K562 (cell line): ENCODE measurements around the gene DND1. TPM values are rescaled to one million over a fixed set of nuclear protein-coding genes. Genes with fewer than 3 reads are reported as not detected.

Experiments
- ATAC-seq: fragments of 200-7000 bp; cut with Tn5 transposase; 3 replicates; pipeline ENCODE4 v1.9.1; 2020; ENCODE audit warnings: moderate library complexity
- BruUV-seq: library from RNA; stranded (reverse); fragments of 400-500 nt; replicated peaks from 2 replicates; lab custom pipeline; 2021; lab: Mats Ljungman, UMichigan
- CTCF ChIA-PET: fragments of 300-600 bp; formaldehyde crosslinking; extraction: SDS; loops from one replicate; lab custom pipeline; 2021; ENCODE audit warnings: low intra/inter-chr PET ratio; lab: Yijun Ruan, JAX
- POLR2A ChIA-PET: fragments of 300-600, 350-650 bp; sonication (Branson Sonifier 250); formaldehyde crosslinking; extraction: SDS; loops from one replicate; lab custom pipeline; 2021; ENCODE audit warnings: antibody characterized with exemption, inconsistent platforms; lab: Yijun Ruan, JAX
- DNase-seq, 4 experiments: peaks; one replicate each; pipeline versions ENCODE4 v3.0.0 to v3.0.0-alpha.2; 2011 to 2018; ENCODE audit warnings: low spot score in 3 of 4, mixed read lengths in 3 of 4; ENCODE audit errors: extremely low read depth in 1 of 4
- FAIRE-seq: peaks from 2 replicates; lab custom pipeline; 2011; peaks lifted over from hg19 to GRCh38; lab: Jason Lieb, UNC
- H2AFZ ChIP-seq: 2 replicates; pipeline ENCODE4 v1.6.0; 2011; ENCODE audit warnings: low read depth, low read length, control low read depth, inconsistent platforms
- H3K27ac ChIP-seq: fragments of 200-600 bp; 3 replicates; pipeline ENCODE4 v1.8.0; 2011; ENCODE audit warnings: low read depth, mild to moderate bottlenecking, control low read depth, inconsistent platforms, low read length, moderate library complexity, mixed read lengths; ENCODE audit errors: extremely low read depth
- H3K27me3 ChIP-seq, 2 experiments: fragments of 300-600 bp in 1 of 2; 2 replicates in 1 of 2; 3 replicates in 1 of 2; pipeline versions ENCODE4 v1.6.0 to v1.8.0; 2011; ENCODE audit warnings: inconsistent platforms in 2 of 2, low read length in 2 of 2, mild to moderate bottlenecking in 1 of 2, mixed read lengths in 1 of 2, moderate library complexity in 1 of 2; ENCODE audit not compliant: control insufficient read depth in 2 of 2, insufficient read depth in 2 of 2
- H3K36me3 ChIP-seq: fragments of 300-600 bp; 3 replicates; pipeline ENCODE4 v1.8.0; 2011; ENCODE audit warnings: mild to moderate bottlenecking, low read length, inconsistent platforms; ENCODE audit not compliant: control insufficient read depth, insufficient read depth
- H3K4me1 ChIP-seq, 2 experiments: fragments of 200-600 bp in 1 of 2; replicated peaks in 1 of 2; 2 replicates in 1 of 2; 3 replicates in 1 of 2; pipeline versions ENCODE4 v1.5.1 to v1.8.0; 2011; ENCODE audit warnings: inconsistent platforms in 2 of 2, low read length in 2 of 2, mild to moderate bottlenecking in 1 of 2, mixed read lengths in 1 of 2, moderate library complexity in 1 of 2; ENCODE audit not compliant: control insufficient read depth in 2 of 2, insufficient read depth in 2 of 2
- H3K4me2 ChIP-seq: 2 replicates; pipeline ENCODE4 v1.6.1; 2011; ENCODE audit warnings: low read length, control low read depth, inconsistent platforms, mixed read lengths; ENCODE audit not compliant: insufficient read depth
- H3K4me3 ChIP-seq: fragments of 200-600 bp; sonication (generic), shearing (Covaris generic); 2 replicates; pipeline ENCODE4 v1.5.1; 2016; ENCODE audit warnings: control low read depth, inconsistent platforms
- H3K79me2 ChIP-seq: fragments of 200-600 bp; 3 replicates; pipeline ENCODE4 v1.8.0; 2011; ENCODE audit warnings: low read length, inconsistent platforms; ENCODE audit not compliant: control insufficient read depth, insufficient read depth
- H3K9ac ChIP-seq, 2 experiments: 2 replicates each; pipeline versions ENCODE4 v1.6.0 to v1.6.1; 2011; ENCODE audit warnings: low read depth in 2 of 2, low read length in 2 of 2, control low read depth in 1 of 2, inconsistent platforms in 1 of 2, mild to moderate bottlenecking in 1 of 2, mixed read lengths in 1 of 2; ENCODE audit not compliant: insufficient read depth in 1 of 2
- H3K9me1 ChIP-seq: one replicate; pipeline ENCODE4 v1.6.0; 2011; ENCODE audit warnings: inconsistent platforms, mild to moderate bottlenecking, low read length, moderate library complexity; ENCODE audit not compliant: control insufficient read depth, insufficient read depth
- H3K9me3 ChIP-seq: replicated peaks from 2 replicates; pipeline ENCODE4 v1.5.1; 2011; ENCODE audit warnings: low read depth, low read length, inconsistent platforms; ENCODE audit not compliant: control insufficient read depth, insufficient read depth
- H4K20me1 ChIP-seq: replicated peaks from 2 replicates; pipeline ENCODE4 v1.6.1; 2011; ENCODE audit warnings: low read length, inconsistent platforms, mixed read lengths; ENCODE audit not compliant: control insufficient read depth, insufficient read depth
- FOXK1 ChIP-seq: sonication (generic); formaldehyde crosslinking; IDR thresholded peaks from 2 replicates; pipeline ENCODE4 v1.8.0; 2022; ENCODE audit warnings: missing genetic modification reagents, mild to moderate bottlenecking, borderline replicate concordance
- MBD2 ChIP-seq: sonication (generic); IDR thresholded peaks from 2 replicates; pipeline ENCODE4 v1.6.1; 2016; ENCODE audit warnings: low read depth, borderline replicate concordance
- TAF7 ChIP-seq: fragments of 450-650 bp; IDR thresholded peaks from 2 replicates; pipeline ENCODE4 v1.6.1; 2016; ENCODE audit warnings: missing genetic modification characterization, missing compliant biosample characterization
- WGBS: fragments of 100-300 bp; shearing (Covaris generic); methylation state at CpG from one replicate; pipeline ENCODE4 v1.1.6; 2016; ENCODE audit warnings: low coverage, mixed read lengths; ENCODE audit not compliant: insufficient coverage; ENCODE audit errors: missing lambda C conversion rate; 5-methylcytosine and 5-hydroxymethylcytosine counted together
- in situ Hi-C: fragments of 300-500 bp; cut with MboI; formaldehyde crosslinking; loops from 4 replicates; pipeline ENCODE4 v1.15.0; 2018; ENCODE audit warnings: inconsistent platforms, mixed read lengths
- intact Hi-C: fragments of 100-400 bp; cut with micrococcal nuclease; formaldehyde crosslinking; loops from 2 replicates; pipeline ENCODE4 v1.14.2; 2022
- polyA plus RNA-seq, 8 experiments: library from polyadenylated mRNA; depleted of rRNA in 4 of 8; stranded (reverse) in 5 of 8; unstranded in 3 of 8; fragments of >200 nt; fragmentation: Nextera tagmentation in 2 of 8; fragmentation: Illumina TruSeq in 1 of 8; extraction: Ambion mirVana in 2 of 8; extraction: Trizol in 1 of 8; gene quantifications; 2 replicates each; pipeline versions ENCODE4 v1.2.1 to v1.2.3, GENCODE V29; 2011 to 2014; ENCODE audit warnings: inconsistent platforms in 1 of 8, missing spikeins in 1 of 8
- total RNA-seq, 7 experiments: library from RNA; depleted of rRNA in 6 of 7; stranded (reverse); fragments of >200 nt in 6 of 7; fragmentation: Illumina TruSeq in 2 of 7; extraction: Trizol in 2 of 7; gene quantifications; 2 replicates each; pipeline versions ENCODE4 v1.2.1 to v1.2.3, GENCODE V29; 2011 to 2021; ENCODE audit warnings: low replicate concordance in 1 of 7
- TF ChIP-seq, protein P1 (sequence below): fragments of 450-650 bp; IDR thresholded peaks from 2 replicates; pipeline ENCODE4 v1.6.1; 2016; ENCODE audit warnings: missing biosample characterization, missing genetic modification characterization
- TF ChIP-seq, protein P2 (sequence below): sonication (generic); formaldehyde crosslinking; IDR thresholded peaks from 2 replicates; pipeline ENCODE4 v1.8.1; 2023; ENCODE audit warnings: missing genetic modification reagents, mild to moderate bottlenecking, borderline replicate concordance
- TF ChIP-seq, protein P3 (sequence below), 2 experiments: fragments of 450-650 bp; conservative IDR thresholded peaks; 2 replicates each; pipeline ENCODE4 v1.6.1; 2017; ENCODE audit warnings: mild to moderate bottlenecking in 2 of 2, moderate library complexity in 2 of 2
- TF ChIP-seq, protein P4 (sequence below): sonication (generic); formaldehyde crosslinking; IDR thresholded peaks from 2 replicates; pipeline ENCODE4 v1.8.1; 2023; ENCODE audit warnings: mild to moderate bottlenecking, missing genetic modification reagents
- TF ChIP-seq, protein P5 (sequence below): sonication (generic); formaldehyde crosslinking; IDR thresholded peaks from 2 replicates; pipeline ENCODE4 v1.9.0; 2022; ENCODE audit warnings: mild to moderate bottlenecking, missing genetic modification reagents

The DND1 gene
- total and polyA plus RNA-seq, 9 of the 15 experiments (the other 6 are each of a cell fraction or from before 2014, with no cell fraction given), result 0.37 to 2.0 (median 0.90) TPM; not detected in 3

DNA sequence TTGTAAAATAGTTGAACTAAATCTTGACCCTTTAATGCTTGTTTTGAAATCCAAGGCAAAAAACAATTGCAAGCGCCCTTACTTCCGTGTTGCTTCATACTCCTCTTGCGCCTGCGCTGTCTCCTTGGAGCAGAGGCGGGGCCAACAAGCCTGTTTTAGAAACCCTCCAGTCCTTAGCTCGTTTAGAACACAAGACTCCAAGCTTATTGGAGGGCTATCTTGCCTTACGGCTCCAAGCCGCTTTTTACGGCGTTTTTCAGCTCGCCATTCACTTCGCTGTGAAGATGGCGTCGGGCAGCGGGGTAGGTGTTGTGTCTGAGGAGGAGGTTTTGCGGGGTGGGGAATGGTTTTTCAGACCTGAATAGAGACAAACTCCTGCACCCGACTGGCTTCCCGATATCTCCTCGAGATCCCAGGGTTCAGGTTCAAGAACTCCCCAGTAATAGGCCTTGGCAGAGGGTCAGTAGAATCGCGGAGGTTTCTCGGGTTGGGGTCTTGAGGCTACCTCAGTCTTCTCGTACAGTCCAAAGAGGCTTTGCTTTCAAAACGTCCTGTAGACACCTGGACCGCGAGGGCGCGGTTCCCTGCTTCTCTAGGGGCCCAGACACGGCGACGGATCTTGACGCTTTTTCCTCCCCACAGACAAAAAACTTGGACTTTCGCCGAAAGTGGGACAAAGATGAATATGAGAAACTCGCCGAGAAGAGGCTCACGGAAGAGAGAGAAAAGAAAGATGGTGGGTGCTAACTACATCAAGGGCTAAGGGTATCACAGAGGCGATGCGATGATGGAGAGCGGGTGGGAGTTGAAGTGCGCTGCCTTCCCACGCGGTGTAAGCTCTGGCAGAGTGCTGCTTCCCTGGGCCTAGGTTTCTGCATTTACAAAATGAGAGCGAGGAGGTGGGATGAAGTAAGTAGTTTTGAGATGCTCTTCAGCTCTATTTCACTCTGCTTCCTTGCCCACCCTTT is 27.1 kb upstream of the DND1 start, which contains the start of gene ZMAT2:
ZMAT2 (plus strand) TSS at position 271 of the 968 bp plus-strand sequence; CDS start at position 285, 14 bp downstream.
- ATAC-seq (peak; percentile 99), DNase-seq (peak; percentile 94 to 97 (median 94)), FAIRE-seq (peak; percentile 100)
- H3K4me3 ChIP-seq, result peak within 1 kb of the TSS; percentile 87
- H3K36me3 ChIP-seq, result peaks cover 89% of the 10 kb centered on the region
- ChIA-PET CTCF (no interaction called here), POLR2A (interaction anchor here (0.6 to 3.6 kb wide), 15 partner anchors 8 to 294 kb away, joined by 3 to 34 read pairs (median 4); partner anchors contain the start of genes HARS1, HARS2, IK and NDUFA2)
- in situ Hi-C loops (no loop called here), intact Hi-C loops (no loop called here)
- H4K20me1 ChIP-seq, result 0 out of 2 replicates have a peak, but pooled peaks cover 4% of the 10 kb centered on the region
- peak within 1 kb of the TSS; percentile 89 for H2AFZ ChIP-seq
- H3K4me1 ChIP-seq, result peaks cover 0 to 8% of the 10 kb centered on the region in 2 experiments; a peak in 2 of 5 replicates
- peak within 1 kb of the TSS; percentile 99 for H3K4me2 ChIP-seq
- no peaks in the 10 kb centered on the region for H3K9me1 ChIP-seq
- TSS peak; percentile 58 for BruUV-seq
- no peaks in the 10 kb centered on the region for H3K9me3 ChIP-seq
- under 1% methylated on average over 43 of the region's 44 CpGs for WGBS
- H3K9ac ChIP-seq, result peak within 1 kb of the TSS; percentile 92 to 95
- peaks cover 19% of the 10 kb centered on the region for H3K79me2 ChIP-seq
- H3K27me3 ChIP-seq, result no peaks in the 10 kb centered on the region
- H3K27ac ChIP-seq, result peak within 1 kb of the TSS; percentile 78
- TF ChIP-seq, protein P1, sequence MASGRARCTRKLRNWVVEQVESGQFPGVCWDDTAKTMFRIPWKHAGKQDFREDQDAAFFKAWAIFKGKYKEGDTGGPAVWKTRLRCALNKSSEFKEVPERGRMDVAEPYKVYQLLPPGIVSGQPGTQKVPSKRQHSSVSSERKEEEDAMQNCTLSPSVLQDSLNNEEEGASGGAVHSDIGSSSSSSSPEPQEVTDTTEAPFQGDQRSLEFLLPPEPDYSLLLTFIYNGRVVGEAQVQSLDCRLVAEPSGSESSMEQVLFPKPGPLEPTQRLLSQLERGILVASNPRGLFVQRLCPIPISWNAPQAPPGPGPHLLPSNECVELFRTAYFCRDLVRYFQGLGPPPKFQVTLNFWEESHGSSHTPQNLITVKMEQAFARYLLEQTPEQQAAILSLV (tag), result no peak
- TF ChIP-seq, protein P2, sequence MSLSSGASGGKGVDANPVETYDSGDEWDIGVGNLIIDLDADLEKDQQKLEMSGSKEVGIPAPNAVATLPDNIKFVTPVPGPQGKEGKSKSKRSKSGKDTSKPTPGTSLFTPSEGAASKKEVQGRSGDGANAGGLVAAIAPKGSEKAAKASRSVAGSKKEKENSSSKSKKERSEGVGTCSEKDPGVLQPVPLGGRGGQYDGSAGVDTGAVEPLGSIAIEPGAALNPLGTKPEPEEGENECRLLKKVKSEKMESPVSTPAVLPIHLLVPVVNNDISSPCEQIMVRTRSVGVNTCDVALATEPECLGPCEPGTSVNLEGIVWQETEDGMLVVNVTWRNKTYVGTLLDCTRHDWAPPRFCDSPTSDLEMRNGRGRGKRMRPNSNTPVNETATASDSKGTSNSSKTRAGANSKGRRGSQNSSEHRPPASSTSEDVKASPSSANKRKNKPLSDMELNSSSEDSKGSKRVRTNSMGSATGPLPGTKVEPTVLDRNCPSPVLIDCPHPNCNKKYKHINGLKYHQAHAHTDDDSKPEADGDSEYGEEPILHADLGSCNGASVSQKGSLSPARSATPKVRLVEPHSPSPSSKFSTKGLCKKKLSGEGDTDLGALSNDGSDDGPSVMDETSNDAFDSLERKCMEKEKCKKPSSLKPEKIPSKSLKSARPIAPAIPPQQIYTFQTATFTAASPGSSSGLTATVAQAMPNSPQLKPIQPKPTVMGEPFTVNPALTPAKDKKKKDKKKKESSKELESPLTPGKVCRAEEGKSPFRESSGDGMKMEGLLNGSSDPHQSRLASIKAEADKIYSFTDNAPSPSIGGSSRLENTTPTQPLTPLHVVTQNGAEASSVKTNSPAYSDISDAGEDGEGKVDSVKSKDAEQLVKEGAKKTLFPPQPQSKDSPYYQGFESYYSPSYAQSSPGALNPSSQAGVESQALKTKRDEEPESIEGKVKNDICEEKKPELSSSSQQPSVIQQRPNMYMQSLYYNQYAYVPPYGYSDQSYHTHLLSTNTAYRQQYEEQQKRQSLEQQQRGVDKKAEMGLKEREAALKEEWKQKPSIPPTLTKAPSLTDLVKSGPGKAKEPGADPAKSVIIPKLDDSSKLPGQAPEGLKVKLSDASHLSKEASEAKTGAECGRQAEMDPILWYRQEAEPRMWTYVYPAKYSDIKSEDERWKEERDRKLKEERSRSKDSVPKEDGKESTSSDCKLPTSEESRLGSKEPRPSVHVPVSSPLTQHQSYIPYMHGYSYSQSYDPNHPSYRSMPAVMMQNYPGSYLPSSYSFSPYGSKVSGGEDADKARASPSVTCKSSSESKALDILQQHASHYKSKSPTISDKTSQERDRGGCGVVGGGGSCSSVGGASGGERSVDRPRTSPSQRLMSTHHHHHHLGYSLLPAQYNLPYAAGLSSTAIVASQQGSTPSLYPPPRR (CRISPR knock-in tag), result no peak
- TF ChIP-seq, protein P3, sequence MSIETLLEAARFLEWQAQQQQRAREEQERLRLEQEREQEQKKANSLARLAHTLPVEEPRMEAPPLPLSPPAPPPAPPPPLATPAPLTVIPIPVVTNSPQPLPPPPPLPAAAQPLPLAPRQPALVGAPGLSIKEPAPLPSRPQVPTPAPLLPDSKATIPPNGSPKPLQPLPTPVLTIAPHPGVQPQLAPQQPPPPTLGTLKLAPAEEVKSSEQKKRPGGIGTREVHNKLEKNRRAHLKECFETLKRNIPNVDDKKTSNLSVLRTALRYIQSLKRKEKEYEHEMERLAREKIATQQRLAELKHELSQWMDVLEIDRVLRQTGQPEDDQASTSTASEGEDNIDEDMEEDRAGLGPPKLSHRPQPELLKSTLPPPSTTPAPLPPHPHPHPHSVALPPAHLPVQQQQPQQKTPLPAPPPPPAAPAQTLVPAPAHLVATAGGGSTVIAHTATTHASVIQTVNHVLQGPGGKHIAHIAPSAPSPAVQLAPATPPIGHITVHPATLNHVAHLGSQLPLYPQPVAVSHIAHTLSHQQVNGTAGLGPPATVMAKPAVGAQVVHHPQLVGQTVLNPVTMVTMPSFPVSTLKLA (conservative IDR thresholded peaks at IDR 0.05), result peak; percentile 60 to 80
- TF ChIP-seq, protein P4, sequence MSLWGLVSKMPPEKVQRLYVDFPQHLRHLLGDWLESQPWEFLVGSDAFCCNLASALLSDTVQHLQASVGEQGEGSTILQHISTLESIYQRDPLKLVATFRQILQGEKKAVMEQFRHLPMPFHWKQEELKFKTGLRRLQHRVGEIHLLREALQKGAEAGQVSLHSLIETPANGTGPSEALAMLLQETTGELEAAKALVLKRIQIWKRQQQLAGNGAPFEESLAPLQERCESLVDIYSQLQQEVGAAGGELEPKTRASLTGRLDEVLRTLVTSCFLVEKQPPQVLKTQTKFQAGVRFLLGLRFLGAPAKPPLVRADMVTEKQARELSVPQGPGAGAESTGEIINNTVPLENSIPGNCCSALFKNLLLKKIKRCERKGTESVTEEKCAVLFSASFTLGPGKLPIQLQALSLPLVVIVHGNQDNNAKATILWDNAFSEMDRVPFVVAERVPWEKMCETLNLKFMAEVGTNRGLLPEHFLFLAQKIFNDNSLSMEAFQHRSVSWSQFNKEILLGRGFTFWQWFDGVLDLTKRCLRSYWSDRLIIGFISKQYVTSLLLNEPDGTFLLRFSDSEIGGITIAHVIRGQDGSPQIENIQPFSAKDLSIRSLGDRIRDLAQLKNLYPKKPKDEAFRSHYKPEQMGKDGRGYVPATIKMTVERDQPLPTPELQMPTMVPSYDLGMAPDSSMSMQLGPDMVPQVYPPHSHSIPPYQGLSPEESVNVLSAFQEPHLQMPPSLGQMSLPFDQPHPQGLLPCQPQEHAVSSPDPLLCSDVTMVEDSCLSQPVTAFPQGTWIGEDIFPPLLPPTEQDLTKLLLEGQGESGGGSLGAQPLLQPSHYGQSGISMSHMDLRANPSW, result no peak
- TF ChIP-seq, protein P5, sequence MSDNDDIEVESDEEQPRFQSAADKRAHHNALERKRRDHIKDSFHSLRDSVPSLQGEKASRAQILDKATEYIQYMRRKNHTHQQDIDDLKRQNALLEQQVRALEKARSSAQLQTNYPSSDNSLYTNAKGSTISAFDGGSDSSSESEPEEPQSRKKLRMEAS (CRISPR knock-in tag), result no peak; the same call in 1 of the 2 replicates
- TF ChIP-seq TAF7 (tag) (peak; percentile 96), FOXK1 (CRISPR knock-in tag) (no peak), MBD2 (peak; percentile 97)
